ENCODE measurements around the gene EPAS1. TPM values are rescaled to one million over a fixed set of nuclear protein-coding genes. Genes with fewer than 3 reads are reported as not detected.

EPAS1 gene
- total RNA-seq, 1 donor from 2014 or later = not detected

DNA sequence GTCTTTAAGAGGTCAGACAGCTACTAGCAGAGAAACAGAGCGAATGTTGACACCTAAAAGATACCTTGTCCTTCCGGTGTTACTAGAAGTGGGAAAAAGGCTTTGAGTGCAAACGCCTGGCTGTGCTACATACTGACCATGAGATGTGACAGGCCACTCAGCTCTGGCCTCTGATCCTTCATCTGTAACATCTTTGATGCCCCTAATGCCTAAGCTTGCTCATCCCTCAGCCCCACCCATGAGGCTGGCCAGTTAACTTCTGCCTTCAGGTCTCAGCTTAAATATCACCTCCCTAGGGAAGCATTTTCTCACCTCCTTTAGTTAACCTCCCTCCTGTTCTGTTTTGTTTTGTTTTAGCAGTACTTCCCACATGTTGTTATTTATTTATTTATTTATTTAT, 15.9 kb downstream of the EPAS1 start:
- H3K27me3 Mint-ChIP-seq (ENCODE audit: unreplicated experiment) = no peaks in the 10 kb centered on the region
- peaks cover 3% of the 10 kb centered on the region for H3K9me3 Mint-ChIP-seq (ENCODE audit: unreplicated experiment)
- H3K4me1 Mint-ChIP-seq (ENCODE audit: low read depth, unreplicated experiment) = no peaks in the 10 kb centered on the region
- DNase-seq = no peak
- no peak for TF ChIP-seq CTCF (IDR thresholded peaks at IDR 0.05; ENCODE audit: partially characterized antibody, unreplicated experiment)
- no peak overlapping the region for H3K27ac Mint-ChIP-seq (ENCODE audit: unreplicated experiment)
- no peak overlapping the region for H3K4me3 Mint-ChIP-seq (ENCODE audit: unreplicated experiment)
- no peaks in the 10 kb centered on the region for H3K36me3 Mint-ChIP-seq (ENCODE audit: unreplicated experiment)

DNA sequence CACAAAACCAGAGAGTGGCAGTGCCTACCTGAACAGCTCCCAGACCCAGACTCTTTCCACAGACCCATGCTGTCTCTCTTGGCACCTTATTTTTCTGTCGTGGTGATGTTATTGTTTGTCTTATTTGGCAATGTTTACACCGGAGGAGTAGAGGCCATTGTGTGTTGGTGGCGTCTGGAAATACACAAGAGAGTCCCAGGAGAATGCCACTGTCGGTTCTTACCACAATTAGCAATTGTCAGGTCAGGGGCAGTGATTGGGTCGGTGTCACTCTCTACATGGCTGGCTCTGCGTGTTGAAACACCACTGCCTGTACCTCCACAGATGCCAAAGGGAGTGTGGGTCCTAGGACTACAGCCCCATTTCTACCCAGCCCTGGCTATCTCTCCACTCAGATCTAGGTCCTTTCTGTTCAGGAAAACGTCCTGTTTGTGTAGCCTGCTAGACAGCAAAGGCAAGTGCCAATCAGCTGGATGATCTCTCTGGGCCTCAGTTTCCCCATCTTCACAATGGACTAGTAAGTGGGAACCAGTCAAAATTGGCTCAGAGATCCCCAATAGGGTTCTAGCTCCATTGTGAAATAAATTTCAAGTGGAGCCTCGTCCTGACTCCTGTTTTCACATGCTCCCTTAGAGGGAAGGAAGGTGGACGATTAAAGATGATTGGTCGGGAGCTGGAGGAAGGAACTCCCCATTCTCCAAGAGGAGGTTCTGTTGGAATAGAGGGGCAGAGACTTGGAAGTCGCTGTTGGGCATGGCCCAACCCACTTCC, 17.0 kb downstream of the EPAS1 start:
- TF ChIP-seq CTCF (IDR thresholded peaks at IDR 0.05; ENCODE audit: partially characterized antibody, unreplicated experiment) = no peak
- no peak overlapping the region for H3K27ac Mint-ChIP-seq (ENCODE audit: unreplicated experiment)
- peaks cover 3% of the 10 kb centered on the region for H3K9me3 Mint-ChIP-seq (ENCODE audit: unreplicated experiment)
- H3K36me3 Mint-ChIP-seq (ENCODE audit: unreplicated experiment) = no peaks in the 10 kb centered on the region
- no peaks in the 10 kb centered on the region for H3K27me3 Mint-ChIP-seq (ENCODE audit: unreplicated experiment)
- no peaks in the 10 kb centered on the region for H3K4me1 Mint-ChIP-seq (ENCODE audit: low read depth, unreplicated experiment)
- no peak for DNase-seq
- no peak overlapping the region for H3K4me3 Mint-ChIP-seq (ENCODE audit: unreplicated experiment)

DNA sequence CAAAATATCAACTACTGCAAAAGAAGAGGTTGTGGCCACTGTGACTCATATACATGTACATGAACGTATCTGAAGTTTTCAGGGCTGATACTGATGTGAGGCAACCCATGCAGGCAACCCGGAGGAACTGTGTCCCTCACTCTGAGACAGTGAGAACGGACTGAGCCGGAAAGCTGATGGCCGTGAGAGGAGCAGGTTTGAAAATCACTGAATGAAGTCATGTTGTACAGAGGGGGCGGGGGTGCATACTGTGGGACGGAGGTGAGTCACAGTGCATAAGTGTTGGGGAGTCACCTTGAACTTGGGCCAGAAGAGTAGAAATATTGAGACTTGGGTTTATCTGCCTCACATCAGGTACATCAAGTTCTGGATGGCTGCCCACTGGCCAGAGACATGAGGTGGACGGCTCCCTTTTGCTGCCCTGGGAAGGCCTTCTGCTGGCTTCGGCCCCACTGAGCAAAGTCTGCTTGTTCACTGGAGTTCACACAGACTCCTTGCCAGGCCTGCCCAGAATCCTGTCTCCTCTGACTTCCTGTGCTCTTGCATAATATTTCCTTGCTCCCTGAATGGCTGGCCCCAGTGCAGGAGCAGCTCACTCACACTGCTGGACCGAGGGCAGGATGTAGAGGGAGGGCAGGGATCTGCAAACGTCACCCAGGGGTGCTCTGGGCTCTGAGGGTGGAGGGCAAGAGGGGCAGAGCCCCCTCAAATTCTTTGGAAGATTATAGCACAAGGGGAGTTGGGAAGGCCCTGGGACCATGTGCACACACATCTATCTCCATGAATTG, 18.1 kb downstream of the EPAS1 start:
- Mint-ChIP-seq H3K27ac (ENCODE audit: unreplicated experiment) (no peak overlapping the region), H3K36me3 (ENCODE audit: unreplicated experiment) (no peaks in the 10 kb centered on the region), H3K4me1 (ENCODE audit: low read depth, unreplicated experiment) (no peaks in the 10 kb centered on the region), H3K4me3 (ENCODE audit: unreplicated experiment) (no peak overlapping the region), H3K9me3 (ENCODE audit: unreplicated experiment) (peaks cover 3% of the 10 kb centered on the region), H3K27me3 (ENCODE audit: unreplicated experiment) (no peaks in the 10 kb centered on the region)
- no peak for DNase-seq
- no peak for TF ChIP-seq CTCF (IDR thresholded peaks at IDR 0.05; ENCODE audit: partially characterized antibody, unreplicated experiment)

- Mint-ChIP-seq H3K4me1 (ENCODE audit: low read depth, unreplicated experiment) (no peaks in the 10 kb centered on the region), H3K9me3 (ENCODE audit: unreplicated experiment) (peaks cover 3% of the 10 kb centered on the region), H3K36me3 (ENCODE audit: unreplicated experiment) (no peaks in the 10 kb centered on the region), H3K27me3 (ENCODE audit: unreplicated experiment) (no peaks in the 10 kb centered on the region), H3K27ac (ENCODE audit: unreplicated experiment) (no peak overlapping the region), H3K4me3 (ENCODE audit: unreplicated experiment) (no peak overlapping the region)
- TF ChIP-seq CTCF (IDR thresholded peaks at IDR 0.05; ENCODE audit: partially characterized antibody, unreplicated experiment) = no peak
- no peak for DNase-seq
Measured at GRCh38 chr2:46317094-46317486, 19.9 kb downstream of the EPAS1 start.

Data from glutamatergic neuron (in vitro differentiated cells).